ENCODE results near the gene SLC49A3.
"Not testable (repeated sequence)": the region's sequence is repeated elsewhere in the genome, so short reads cannot be mapped to it uniquely, and the experiment has no call there.

Gene SLC49A3

DNA sequence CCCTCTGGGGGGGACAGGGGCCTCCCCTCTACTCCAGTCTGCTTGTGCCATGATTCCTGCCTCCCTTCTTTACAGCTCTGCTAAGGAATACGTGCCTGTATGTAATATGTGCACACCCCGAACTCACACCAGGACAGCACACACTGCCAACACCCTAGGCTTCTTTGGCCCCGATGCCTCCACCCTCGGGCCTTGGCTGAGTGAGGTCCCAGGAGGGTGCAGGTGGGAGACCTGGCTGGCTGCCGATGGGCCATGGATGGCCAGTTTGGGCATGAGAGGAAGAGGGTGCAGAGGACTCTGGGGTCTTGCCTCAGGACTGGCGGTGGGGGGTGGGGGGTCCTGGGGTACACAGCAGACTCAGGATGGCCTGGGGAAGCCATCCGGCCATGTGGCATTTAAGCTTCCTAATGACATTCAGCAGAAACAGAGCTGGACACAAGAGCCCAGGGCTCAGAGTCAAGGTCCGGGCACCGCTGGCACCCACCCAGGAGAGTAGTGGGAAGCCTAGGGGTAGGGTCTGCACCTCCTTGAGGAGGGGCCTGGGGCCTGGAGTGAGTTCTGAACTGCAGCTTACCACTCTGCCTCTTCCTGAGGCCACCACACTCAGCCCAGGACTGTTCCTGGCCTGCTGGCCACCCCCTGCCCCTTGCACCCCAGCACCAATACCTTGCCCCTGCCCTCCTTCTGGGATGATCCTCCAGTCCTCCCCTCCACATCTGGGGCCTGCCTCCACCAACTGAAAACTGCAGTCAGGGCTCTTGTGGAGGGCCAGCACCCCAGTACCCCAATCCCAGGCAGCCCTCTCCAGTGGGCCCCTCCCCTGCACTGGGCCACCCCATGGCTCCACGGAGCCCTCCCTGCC is 14.6 kb upstream of the SLC49A3 start:
- no peak for DNase-seq (ENCODE audit: low read depth in 2 of 2)

DNA sequence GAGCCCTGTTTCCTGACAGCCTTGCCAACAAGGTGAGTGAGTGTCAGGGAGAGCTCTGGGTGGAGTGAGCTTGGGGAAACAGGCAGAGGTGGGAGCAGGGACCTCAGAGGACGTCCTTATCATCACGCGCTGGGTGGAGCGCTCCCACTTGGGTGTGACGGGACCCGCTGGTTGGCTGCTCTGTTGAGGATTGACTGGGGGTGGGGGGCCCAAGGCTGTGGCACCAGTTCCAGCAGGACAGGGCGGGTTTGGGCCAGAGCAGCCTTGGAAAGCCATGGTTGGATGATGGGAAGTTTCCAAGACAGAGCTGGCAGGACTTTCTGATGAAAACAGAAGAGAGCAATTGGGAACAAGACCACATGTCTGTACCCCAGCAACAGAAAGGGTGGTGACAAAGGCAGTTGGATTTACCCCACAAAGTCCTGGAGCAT is 13.7 kb upstream of the SLC49A3 start:
- DNase-seq (ENCODE audit: low read depth in 2 of 2): no peak

DNA sequence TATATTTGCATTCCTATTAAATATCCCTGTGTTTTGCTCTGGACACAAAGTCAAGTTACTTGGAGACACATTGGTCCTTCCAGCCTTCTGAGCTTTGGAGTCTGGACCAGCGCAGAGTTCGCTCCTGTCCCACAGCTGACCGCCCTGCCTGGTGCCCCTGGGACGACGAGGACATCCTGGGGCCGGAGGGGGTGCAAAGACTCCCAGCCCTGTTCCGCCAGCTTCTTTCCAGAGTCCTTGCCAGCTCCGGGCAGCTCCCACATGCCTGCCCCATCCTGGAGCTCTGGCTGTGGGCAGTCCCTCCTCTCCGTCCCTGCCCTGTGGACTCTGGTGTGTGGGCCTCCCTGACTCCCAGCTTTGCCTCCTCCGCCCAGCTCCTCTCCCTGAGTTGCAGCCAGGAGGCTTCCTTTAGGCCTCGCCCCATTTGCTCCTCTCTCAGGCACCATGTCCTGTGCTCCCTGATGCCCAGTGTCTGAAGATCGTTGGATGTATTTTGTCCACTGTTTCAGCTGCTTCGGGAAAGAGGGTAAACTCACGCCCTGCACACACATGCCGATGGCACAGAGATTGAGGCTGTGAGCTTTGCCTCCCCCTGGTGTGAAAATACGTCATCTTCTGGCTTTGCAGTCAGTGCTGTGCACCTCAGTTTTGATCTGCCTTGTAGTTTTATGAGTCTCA is 11.8 kb upstream of the SLC49A3 start:
- DNase-seq (ENCODE audit: low read depth in 2 of 2): no peak

DNA sequence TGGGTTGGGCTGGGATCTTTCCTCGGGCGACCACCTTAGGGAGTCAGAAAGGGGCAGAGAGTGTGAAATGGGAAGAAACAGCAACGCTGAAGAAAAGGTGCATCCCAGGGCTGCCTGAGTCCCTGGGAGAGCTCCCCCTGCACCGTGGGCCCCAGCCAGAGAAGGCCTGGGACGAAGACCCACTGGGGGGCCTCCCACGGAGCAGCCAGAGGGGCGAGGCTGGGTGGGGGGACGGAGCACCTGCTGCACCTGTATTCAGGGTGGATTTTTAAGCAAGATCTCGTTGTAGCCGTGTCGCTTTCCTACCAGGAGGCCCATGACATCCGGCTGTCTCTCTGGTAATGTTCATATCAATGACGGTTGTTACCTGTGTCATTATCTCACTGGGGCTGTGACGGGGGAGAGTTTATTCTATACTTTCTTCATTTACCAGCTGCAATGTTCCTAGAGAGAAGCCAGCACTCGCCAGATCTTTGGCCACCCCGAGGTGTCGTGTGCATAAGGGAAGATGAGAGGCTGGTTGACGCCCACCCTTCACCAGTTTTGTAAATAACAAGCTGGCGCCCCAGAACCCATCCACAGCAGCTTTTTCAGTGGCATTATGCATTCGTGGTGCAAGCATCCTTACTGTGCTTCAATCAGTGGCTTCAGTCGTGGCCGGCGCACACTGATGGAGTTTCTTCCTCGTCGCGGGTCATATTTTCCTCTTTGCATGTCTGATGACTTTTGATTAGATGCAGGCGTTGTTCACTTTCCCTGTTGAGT is 11.0 kb upstream of the SLC49A3 start:
- DNase-seq (ENCODE audit: low read depth in 2 of 2): no peak

DNA sequence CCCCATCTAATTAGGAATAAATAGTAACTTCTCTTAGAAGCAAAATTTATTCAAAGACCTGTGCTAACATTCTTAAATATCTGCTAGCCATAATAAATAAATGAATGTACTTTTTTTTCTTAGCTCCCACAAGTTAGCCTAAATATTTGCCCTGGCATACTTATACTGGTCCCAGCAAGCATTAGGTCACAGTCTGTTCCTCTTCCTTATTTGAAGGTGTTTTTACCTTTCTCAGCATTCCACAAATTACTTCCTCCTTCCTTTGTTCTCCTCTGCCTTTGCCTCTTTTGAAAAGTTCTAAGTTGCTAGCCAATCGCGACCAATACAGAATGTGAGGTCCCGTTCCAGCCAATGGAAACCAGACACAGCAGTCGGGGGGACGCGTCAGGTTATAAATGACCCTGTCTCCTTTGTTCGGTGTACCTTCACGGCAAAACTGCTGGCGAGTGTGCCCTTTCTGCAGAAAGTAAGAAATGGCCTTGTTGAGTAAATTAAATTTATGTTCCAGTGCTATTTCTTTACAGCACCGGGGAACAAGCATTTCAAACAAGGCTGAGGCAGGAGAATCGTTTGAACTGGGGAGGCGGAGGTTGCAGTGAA is 5.5 kb upstream of the SLC49A3 start:
- not testable (repeated sequence) for DNase-seq (ENCODE audit: low read depth in 2 of 2)

DNA sequence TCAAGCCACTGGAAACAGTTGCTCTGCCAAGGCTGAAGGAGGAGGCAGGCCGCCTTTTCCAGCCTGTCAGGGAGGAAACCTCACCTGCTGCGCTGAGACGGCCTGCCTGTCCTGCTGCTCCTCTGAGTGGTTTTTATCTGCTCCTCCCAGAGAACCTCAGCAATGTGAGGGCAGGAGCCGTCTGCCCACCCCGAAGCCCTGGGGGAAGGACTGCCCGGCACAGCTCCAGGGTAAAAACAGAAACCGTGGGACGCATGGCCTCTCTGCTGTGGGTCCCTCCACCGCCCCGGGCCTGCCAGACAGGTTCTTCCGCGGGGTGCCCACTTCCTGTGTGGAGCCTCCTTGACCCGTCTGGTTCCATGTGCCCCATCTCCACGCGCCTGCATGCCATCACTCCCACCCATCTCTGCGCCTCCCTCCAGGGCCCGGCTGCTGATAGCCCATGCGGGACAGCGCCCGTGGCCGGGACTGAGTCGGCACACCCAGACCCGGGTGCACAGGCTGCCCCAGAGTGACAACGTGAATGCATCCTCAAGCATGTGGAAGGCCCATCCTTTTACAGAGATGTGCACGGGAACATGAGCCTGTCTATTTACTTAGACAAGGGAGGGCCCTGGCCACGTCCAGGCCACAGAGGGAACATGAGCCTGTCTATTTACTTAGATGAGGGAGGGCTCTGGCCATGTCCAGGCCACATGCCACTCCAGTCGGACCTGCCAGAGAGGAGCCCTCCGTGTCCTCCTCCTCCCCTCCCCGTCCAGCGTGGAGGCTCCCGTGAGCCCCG is 4.0 kb upstream of the SLC49A3 start:
- DNase-seq (ENCODE audit: low read depth in 2 of 2): no peak

DNA sequence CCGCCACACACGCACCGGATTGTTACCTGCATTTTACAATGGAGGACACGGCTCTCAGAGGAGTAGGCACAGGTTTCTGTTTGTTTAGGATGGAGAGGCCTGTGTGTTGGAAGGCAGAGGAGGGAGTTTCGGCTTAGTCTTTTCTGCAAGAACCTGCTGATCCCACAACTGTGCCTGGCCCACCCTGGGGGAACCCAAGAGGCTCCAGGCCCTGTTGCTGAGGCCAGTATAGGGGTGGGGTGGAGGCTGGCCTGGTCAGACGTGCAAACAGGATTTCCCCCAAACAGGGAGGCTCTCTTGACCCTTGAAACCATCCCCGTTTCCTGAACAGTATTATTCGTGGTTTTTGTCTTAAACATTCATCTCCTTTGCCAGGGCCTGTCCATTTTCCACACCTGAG is 772 bp upstream of the SLC49A3 start:
- no peak for DNase-seq (ENCODE audit: low read depth in 2 of 2)

DNA sequence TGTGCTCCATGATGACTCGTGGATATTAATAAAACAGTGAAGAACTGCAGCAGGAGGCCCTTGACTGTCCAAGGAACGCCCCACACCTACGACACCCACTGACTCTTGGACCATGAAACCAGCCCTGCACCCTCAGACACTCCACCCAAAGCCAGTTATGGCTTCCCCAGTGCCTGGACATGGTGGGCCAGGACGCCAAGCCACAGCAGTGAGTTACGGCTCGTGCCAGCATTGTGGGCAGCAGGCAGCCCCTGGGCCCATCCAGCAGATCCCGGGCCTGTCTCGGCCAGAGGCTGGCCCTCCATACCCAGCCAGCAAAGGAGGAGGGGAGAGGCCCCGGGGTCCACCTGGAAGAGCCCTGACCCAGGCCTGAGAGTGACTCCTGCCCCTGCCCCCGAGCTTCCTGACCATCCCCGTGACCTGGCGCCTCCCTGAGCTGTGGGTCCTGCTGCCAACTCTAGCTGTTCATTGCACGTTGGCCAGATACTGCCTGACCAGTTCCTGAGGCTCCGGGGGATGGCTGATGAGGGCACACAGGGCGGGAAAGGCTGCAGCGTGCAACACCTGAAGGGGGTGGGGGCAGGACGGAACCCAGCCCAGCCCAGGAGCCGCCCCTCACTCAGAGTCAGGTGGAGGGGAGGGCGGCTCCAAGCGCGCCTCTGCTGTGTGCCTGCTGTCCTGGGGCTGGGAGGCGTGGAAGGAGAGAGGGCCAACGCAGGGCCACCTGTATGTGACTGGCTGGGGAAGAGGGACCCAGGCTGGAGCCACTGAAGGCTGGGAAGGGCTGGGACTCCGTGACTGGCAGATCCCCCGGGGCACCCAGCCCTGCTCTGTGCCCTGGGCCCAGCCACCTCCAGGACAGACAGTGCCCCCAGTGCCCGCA is 739 bp downstream of the SLC49A3 start:
- DNase-seq (ENCODE audit: low read depth in 2 of 2): no peak

DNA sequence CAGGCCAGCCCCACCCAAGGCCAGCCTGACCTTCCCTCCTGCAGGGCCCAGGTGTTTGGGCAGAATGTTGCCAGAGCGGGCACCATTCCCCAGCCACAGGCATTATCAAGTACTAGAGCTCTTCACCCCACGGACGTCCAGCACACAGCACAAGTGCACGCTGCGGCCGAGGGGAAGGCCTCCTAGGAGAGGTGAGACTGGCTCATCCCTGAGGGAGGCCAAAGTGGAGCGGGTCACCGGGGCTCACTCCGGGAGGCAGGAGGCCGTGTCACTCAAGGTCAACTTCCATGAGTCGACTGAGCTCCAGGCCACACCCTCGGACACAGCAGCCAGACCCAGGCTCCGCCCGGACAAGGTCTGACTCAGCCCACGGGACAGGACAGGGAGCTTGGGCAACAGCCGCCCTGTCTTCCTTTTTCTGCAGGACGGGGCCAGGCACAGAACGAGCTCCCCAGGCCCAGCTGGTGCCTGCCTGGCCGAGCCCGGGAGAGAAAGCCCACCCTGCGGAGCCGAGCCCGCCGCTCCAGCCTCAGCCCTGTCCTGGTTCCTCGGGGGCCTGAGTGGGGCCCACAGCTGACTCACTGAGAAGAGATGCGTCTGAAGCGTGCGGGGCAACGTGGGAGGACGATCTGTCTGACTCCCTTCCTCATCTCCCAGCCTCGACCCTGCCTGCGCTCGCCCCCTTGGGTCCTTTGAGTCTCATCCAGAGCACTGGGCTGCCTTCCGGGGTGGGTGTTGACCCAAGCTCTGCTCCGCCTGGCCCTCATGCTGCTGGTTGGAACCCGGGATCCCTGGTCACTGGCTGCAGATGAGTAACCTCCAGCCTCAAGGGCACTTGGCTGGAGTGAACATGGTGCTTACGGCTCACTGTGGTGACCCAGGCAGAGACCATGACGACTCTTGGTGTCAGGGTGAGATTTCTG is 1.6 kb downstream of the SLC49A3 start:
- no peak for DNase-seq (ENCODE audit: low read depth in 2 of 2)

DNA sequence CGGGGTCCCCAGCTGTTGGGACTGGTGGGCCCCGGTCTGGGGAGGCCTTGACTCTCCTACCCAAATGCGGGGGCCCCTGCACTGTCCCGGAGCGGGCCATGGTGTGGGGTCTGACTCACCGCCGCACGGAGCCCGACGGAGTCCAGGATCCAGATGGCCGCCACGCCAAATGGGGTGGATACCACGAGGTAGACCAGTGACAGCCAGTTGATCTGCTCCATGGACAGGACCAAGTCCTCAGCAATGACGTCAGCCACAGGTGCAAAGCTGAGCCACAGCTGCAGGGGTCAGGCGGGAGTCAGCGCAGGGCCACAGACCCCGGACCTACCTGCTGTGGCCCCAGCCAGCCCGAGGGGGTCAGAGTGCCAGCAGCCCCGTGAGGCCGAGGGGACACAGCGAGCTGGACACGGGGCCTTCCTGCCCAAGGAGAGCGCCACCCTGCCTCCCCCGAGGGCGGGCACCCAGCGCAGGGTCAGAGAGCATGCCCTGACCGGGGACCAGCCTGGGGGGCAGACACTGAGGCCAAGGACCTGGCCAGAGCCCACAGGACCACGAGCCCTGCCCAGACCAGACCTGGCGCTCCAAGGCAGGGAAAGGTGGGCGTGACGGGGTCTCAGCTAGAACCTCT is 2.4 kb downstream of the SLC49A3 start:
- no peak for DNase-seq (ENCODE audit: low read depth in 2 of 2)

DNA sequence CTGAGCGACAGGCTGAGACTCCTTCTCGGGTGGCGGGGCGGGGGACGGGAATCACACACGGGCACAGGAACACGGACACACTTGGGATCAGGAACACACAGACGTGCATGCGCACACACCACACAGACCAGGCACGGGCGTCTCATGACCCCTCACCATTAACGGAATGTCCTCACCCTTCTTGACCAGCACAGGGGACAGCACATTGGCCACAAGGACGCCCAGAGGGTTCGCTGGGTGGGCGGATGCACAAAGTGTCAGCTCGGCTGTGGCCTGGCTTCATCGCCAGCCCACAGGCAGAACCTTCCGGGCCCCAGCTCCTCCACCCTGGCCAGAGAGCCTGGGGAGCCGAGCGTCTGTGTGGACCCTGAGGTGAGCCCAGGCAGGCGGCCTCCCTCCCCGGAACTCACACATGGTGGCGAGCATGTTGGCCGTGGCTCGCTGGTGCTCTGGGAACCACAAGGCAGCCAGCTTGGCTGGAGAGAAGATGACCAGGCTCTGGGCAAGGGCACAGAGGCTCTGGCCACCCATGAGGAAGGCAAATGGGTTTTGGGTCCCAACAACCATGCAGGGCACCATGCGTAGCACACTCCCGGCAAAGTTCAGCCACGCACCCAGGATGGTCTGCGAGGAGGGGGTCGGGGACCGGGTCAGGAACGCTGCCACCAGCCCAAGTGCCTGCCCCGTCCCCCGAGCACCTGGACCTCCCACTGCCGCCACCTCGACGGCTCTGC is 3.1 kb downstream of the SLC49A3 start:
- no peak for DNase-seq (ENCODE audit: low read depth in 2 of 2)

DNA sequence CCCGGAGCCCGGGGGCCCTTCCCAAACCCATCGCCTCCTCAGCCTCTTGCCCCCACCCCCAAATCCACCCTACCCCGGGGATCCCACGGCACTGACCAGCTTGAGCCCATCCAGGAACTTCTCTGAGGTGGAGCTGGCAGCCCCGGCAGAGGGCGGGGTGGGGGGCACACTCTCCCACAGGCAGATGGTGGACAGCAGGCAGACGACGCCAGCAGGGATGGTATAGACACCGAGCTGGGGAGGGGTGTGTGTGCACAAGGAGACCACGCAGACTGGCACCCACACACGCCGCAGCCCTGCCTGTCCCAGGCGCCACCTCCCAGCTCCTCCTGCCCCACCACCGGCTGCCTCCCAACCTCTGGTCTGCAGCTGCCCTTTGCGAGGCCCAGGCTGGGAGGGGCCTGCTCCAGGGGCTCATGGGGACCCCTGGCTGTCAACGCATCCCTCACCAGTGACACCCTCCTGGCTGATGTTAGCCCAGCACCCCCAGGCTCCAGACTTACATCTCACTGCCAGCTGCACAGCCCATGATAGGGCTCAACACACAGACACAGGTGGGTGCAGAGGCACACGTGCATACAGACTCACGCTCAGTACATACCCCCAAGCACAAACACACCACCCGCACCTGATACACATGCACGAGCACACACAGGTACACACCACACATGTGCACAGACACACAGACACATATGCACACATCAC is 4.2 kb downstream of the SLC49A3 start:
- DNase-seq (ENCODE audit: low read depth in 2 of 2): no peak

DNA sequence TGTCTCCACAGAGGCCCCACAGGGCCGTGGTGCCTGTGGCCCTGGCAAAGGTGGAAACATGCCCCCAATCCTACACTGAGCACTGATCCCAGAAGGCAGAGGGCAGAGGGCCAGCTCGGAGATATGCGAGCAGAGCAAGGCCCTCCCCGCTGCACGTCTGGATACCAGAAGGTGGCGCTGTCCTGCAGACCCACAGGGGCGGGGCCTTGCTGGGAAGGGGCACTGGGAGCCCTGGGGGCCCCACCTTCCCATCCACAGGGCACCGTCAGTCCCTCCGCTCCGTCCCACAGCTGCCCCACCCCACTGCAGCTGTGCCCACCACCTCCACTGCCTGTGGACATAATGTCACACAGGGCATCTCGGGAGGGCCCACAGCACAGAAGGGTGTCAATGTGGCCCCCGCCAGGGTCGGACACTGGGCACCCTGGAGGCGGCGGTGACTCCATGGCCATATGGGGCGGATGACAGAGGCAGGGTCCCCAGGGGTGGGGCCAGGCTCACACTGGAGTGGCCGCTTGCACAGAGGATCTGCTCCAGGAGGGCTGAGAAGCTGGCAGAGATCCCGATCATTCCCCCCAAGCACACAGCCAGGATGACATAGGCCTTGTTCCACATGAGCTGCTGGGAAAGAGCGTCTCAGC is 4.8 kb downstream of the SLC49A3 start:
- no peak for DNase-seq (ENCODE audit: low read depth in 2 of 2)

DNA sequence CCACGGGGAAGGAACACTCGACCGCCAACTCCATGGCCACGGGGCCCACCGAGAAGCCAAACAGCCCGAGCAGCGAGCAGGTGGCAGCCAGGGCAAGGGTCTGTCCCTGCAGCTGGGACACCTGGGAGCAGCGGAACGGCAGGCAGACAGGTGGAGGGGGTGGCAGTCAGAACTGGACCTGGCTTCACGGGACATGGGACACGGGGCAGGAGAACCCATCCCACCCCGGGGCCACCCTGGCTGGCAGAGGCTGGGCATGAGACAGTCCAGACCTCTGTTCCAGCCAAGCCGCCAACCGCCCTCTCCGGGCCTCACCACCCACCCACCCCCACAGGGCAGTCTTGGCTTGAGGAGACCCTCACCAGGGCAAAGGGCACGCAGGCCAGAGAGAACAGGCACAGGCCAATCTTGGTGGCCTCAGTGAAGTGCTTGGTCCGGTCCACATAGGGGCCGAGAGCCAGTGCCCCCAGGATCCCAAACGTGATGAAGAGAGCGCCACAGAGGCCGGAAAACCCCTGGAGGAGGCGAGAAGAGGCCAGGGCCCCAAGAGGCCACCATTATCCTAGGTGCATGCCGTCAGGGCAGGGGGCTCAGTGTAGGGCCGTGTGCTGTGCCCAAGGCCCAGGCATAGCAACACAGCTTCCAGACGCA is 5.6 kb downstream of the SLC49A3 start:
- DNase-seq (ENCODE audit: low read depth in 2 of 2): no peak

DNA sequence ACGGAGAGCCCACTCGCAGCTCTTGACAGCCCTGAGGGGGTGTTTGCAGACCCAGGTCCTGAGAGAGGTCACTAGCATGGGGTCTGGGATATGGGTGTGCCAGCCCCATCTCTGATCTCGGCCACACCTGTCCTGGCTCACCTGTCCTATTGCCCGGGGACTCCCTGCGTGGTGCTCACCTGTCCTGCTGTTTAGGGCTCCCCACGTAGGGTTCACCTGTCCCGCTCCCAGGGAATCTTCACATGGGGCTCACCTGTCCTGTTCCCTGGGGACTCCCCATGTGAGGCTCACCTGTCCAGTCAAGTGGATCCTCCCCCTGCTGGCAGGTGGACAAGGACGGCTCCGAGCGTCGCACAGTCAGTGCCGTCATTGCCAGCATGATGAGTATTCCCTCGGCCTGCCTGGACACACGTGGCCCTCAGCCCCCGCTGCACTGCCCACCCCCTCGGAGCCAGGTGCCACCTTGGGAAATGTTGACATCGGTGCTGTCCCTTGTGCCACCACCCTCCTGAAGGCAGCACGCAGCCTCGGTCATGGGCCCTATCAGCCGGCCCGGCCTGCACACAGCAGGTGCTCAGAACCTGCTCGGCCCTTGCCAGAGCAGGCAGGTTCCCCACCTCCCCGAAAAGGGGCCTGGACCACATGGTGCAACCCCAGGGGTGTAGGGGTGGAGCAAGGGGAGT is 6.3 kb downstream of the SLC49A3 start:
- DNase-seq (ENCODE audit: low read depth in 2 of 2): no peak
